Gastrocnemius medialis (tissue), 4 donors: ENCODE results near the gene ZBP1.

Experiments used
- POLR2A ChIP-seq, 2 donors: fragments of 450-650 bp; IDR thresholded peaks; one replicate each; pipeline ENCODE4 v1.6.1; 2017; ENCODE audit warnings: antibody characterized with exemption in 2 of 2, mild to moderate bottlenecking in 2 of 2, moderate library complexity in 2 of 2
- TF ChIP-seq, protein P1 (sequence below), 5 experiments: fragments of 450-650 bp in 3 of 5; fragments of 200-600 bp in 2 of 5; sonication (generic) in 2 of 5; IDR thresholded peaks in 4 of 5; conservative IDR thresholded peaks in 1 of 5; 1 replicate in 4 of 5; 2 replicates in 1 of 5; pipeline ENCODE4 v1.5.1; 2016 to 2019; ENCODE audit warnings: antibody characterized with exemption in 5 of 5, mild to moderate bottlenecking in 3 of 5, moderate library complexity in 3 of 5

DNA sequence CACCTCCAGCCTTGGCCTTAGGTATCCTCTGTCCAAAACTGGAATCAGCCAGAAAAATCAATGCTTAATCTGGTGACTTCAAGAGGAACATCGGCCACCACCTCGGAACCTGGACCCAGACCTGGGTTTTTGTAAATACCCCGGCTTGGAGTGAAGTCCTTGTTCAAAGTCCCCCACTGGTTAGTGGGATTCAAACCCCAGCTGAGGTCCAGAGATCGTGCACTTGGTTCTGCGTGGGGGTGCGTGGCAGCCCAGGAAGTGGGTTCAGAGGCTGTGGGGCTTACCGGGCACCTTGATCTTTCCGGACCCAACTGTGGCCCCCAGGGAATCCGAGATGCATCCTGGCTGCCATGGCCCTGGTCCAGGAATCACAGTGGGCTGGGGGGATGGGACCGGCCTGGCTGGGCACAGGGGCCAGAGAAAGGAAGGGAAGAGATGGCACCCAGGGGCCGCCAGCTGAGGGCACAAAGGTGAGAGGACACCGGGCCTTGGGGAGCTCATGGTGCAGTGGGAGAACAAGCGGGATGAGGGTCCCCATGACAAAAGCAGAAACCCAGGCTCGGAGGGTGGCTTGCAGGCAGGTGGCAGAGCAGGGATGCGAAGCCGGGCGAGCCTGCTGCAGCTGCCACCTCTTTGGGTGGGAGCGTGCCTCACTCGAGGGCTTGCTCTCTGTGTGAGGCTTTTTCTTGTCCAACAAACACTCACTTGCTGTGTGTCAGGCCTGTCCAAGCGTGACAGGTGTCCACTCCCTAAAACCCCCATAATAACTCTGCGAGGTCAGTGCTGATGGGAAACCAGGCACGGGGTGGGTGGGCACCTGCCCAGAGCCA is 27.7 kb downstream of the ZBP1 start:
- TF ChIP-seq POLR2A (IDR thresholded peaks at IDR 0.05) = no peak
- TF ChIP-seq, protein P1, sequence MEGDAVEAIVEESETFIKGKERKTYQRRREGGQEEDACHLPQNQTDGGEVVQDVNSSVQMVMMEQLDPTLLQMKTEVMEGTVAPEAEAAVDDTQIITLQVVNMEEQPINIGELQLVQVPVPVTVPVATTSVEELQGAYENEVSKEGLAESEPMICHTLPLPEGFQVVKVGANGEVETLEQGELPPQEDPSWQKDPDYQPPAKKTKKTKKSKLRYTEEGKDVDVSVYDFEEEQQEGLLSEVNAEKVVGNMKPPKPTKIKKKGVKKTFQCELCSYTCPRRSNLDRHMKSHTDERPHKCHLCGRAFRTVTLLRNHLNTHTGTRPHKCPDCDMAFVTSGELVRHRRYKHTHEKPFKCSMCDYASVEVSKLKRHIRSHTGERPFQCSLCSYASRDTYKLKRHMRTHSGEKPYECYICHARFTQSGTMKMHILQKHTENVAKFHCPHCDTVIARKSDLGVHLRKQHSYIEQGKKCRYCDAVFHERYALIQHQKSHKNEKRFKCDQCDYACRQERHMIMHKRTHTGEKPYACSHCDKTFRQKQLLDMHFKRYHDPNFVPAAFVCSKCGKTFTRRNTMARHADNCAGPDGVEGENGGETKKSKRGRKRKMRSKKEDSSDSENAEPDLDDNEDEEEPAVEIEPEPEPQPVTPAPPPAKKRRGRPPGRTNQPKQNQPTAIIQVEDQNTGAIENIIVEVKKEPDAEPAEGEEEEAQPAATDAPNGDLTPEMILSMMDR (IDR thresholded peaks at IDR 0.05 in 4 of 5, conservative IDR thresholded peaks at IDR 0.05 in 1 of 5) = no peak
